Activated CD8-positive, alpha-beta memory T cell treated with anti-CD3 and anti-CD28 coated beads, Interleukin-2, amount 50 U/mL, for 24 hours (primary cell): ENCODE measurements around the gene KIF1A.
"Not testable (repeated sequence)": the region's sequence is repeated elsewhere in the genome, so short reads cannot be mapped to it uniquely, and the experiment has no call there.

Experiments
- DNase-seq: peaks from one replicate; pipeline ENCODE4 v3.0.0-alpha.2; 2020; ENCODE audit errors: extremely low read depth

KIF1A gene

GRCh38 chr2:240848900-240849680 lies 29.1 kb upstream of the KIF1A start:
- no peak for DNase-seq

- DNase-seq, result no peak
Measured at GRCh38 chr2:240847817-240848216, 27.8 kb upstream of the KIF1A start.

GRCh38 chr2:240846873-240847595 lies 27.0 kb upstream of the KIF1A start:
- DNase-seq, result no peak

GRCh38 chr2:240846309-240846708 lies 26.3 kb upstream of the KIF1A start:
- DNase-seq, result not testable (repeated sequence)

GRCh38 chr2:240840435-240841060 lies 20.5 kb upstream of the KIF1A start:
- no peak for DNase-seq

- no peak for DNase-seq
Measured at GRCh38 chr2:240839152-240840143, 19.4 kb upstream of the KIF1A start.

GRCh38 chr2:240837621-240838020 lies 17.6 kb upstream of the KIF1A start:
- no peak for DNase-seq

GRCh38 chr2:240836781-240837467 lies 16.9 kb upstream of the KIF1A start:
- no peak for DNase-seq

GRCh38 chr2:240835528-240835927 lies 15.5 kb upstream of the KIF1A start:
- DNase-seq, result no peak

- no peak for DNase-seq
Measured at GRCh38 chr2:240834377-240834975, 14.5 kb upstream of the KIF1A start.

GRCh38 chr2:240833724-240834285 lies 13.8 kb upstream of the KIF1A start:
- no peak for DNase-seq

- DNase-seq, result no peak
Measured at GRCh38 chr2:240832921-240833494, 13.0 kb upstream of the KIF1A start.

- DNase-seq, result peak; percentile 82
Measured at GRCh38 chr2:240832205-240832727, 12.2 kb upstream of the KIF1A start.

- no peak for DNase-seq
Measured at GRCh38 chr2:240831594-240832204, 11.7 kb upstream of the KIF1A start.

- DNase-seq, result no peak
Measured at GRCh38 chr2:240825476-240825875, 5.5 kb upstream of the KIF1A start.

GRCh38 chr2:240823449-240824336 lies 3.7 kb upstream of the KIF1A start:
- DNase-seq, result no peak

GRCh38 chr2:240822280-240822847 lies 2.3 kb upstream of the KIF1A start:
- no peak for DNase-seq

- no peak for DNase-seq
Measured at GRCh38 chr2:240821429-240821778, 1.4 kb upstream of the KIF1A start.
